ENCODE measurements around the gene TBC1D8.

The TBC1D8 gene

GRCh38 chr2:101116348-101116747 is 34.8 kb downstream of the TBC1D8 start:
- Histone ChIP-seq H3K27ac (no peak overlapping the region), H3K4me3 (no peak overlapping the region)

- H3K4me3 ChIP-seq: no peak overlapping the region
- H3K27ac ChIP-seq: peak overlapping the region in 1 of 21 experiments; percentile 73
Measured at GRCh38 chr2:101115664-101116063, 35.5 kb downstream of the TBC1D8 start.

- H3K27ac ChIP-seq: peak overlapping the region in 8 of 21 experiments; percentile 11 to 75 (median 46)
- no peak overlapping the region for H3K4me3 ChIP-seq
Measured at GRCh38 chr2:101114815-101115214, 36.4 kb downstream of the TBC1D8 start.

GRCh38 chr2:101114268-101114783 is 36.9 kb downstream of the TBC1D8 start:
- Histone ChIP-seq H3K27ac (peak overlapping the region in 12 of 21 experiments; percentile 11 to 75 (median 50)), H3K4me3 (no peak overlapping the region)

- Histone ChIP-seq H3K4me3 (peak overlapping the region in 1 of 7 experiments; percentile 8), H3K27ac (peak overlapping the region in 16 of 21 experiments; percentile 29 to 75 (median 52))
Measured at GRCh38 chr2:101113441-101114267, 37.5 kb downstream of the TBC1D8 start.

GRCh38 chr2:101112772-101113157 is 38.4 kb downstream of the TBC1D8 start:
- H3K27ac ChIP-seq: peak overlapping the region in 14 of 21 experiments; percentile 7 to 75 (median 46)
- H3K4me3 ChIP-seq: no peak overlapping the region

- Histone ChIP-seq H3K4me3 (no peak overlapping the region), H3K27ac (peak overlapping the region in 14 of 21 experiments; percentile 7 to 75 (median 40))
Measured at GRCh38 chr2:101111917-101112771, 39.0 kb downstream of the TBC1D8 start.

GRCh38 chr2:101111262-101111838 is 39.8 kb downstream of the TBC1D8 start:
- Histone ChIP-seq H3K4me3 (no peak overlapping the region), H3K27ac (peak overlapping the region in 2 of 21 experiments; percentile 50 to 75)

GRCh38 chr2:101109451-101110118 is 41.6 kb downstream of the TBC1D8 start:
- H3K4me3 ChIP-seq: no peak overlapping the region
- no peak overlapping the region for H3K27ac ChIP-seq

- no peak overlapping the region for H3K27ac ChIP-seq
- H3K4me3 ChIP-seq: no peak overlapping the region
Measured at GRCh38 chr2:101108357-101108756, 42.8 kb downstream of the TBC1D8 start.

- Histone ChIP-seq H3K4me3 (no peak overlapping the region), H3K27ac (no peak overlapping the region)
Measured at GRCh38 chr2:101107241-101107640, 43.9 kb downstream of the TBC1D8 start.

- no peak overlapping the region for H3K4me3 ChIP-seq
- H3K27ac ChIP-seq: no peak overlapping the region
Measured at GRCh38 chr2:101106453-101107181, 44.6 kb downstream of the TBC1D8 start.

GRCh38 chr2:101105654-101106053 is 45.5 kb downstream of the TBC1D8 start:
- Histone ChIP-seq H3K27ac (no peak overlapping the region), H3K4me3 (no peak overlapping the region)

GRCh38 chr2:101097638-101098037 is 53.5 kb downstream of the TBC1D8 start:
- H3K4me3 ChIP-seq: no peak overlapping the region
- no peak overlapping the region for H3K27ac ChIP-seq

- Histone ChIP-seq H3K27ac (no peak overlapping the region), H3K4me3 (no peak overlapping the region)
Measured at GRCh38 chr2:101096619-101097142, 54.5 kb downstream of the TBC1D8 start.

GRCh38 chr2:101094351-101094750 is 56.8 kb downstream of the TBC1D8 start:
- Histone ChIP-seq H3K27ac (no peak overlapping the region), H3K4me3 (no peak overlapping the region)

- no peak overlapping the region for H3K27ac ChIP-seq
- no peak overlapping the region for H3K4me3 ChIP-seq
Measured at GRCh38 chr2:101089942-101090799, 61.0 kb downstream of the TBC1D8 start.

- Histone ChIP-seq H3K27ac (no peak overlapping the region), H3K4me3 (no peak overlapping the region)
Measured at GRCh38 chr2:101089419-101089818, 61.8 kb downstream of the TBC1D8 start.

All from skin epidermis (tissue), 12 donors.